GM12864 (cell line): Measurements from ENCODE around the gene MTA3.

Experiments
- DNase-seq: peaks from one replicate; pipeline ENCODE4 v3.0.0-alpha.2; 2011; ENCODE audit warnings: low read depth
- H3K4me3 ChIP-seq: 2 replicates; pipeline ENCODE4 v1.5.1; 2011; ENCODE audit warnings: mild to moderate bottlenecking, low read depth, low read length, control low read depth
- CTCF ChIP-seq: IDR thresholded peaks from 2 replicates; pipeline ENCODE4 v1.5.1; 2011; ENCODE audit warnings: low read depth, mild to moderate bottlenecking, moderate library complexity, low read length, control low read depth, inconsistent platforms; ENCODE audit errors: missing control alignments

The MTA3 gene

DNA sequence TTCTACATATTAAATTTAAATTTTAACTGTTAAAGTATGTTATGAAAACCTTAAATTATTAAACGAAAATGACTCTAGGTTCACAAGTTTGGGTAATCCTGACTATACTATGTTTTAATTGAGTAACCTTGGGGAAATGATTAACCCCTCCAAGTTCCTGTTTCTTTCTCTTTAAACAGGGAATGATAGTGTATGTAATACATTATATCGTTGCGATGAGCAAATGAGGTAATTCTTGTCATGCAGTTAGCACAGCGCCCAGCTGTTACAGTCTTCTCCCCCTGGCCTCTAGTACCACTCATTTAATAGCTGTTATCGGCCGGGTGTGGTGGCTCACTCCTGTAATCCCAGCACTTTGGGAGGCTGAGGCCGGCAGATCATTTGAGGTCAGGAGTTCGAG is 80.4 kb downstream of the MTA3 start:
- no peak overlapping the region for H3K4me3 ChIP-seq
- no peak for DNase-seq

DNA sequence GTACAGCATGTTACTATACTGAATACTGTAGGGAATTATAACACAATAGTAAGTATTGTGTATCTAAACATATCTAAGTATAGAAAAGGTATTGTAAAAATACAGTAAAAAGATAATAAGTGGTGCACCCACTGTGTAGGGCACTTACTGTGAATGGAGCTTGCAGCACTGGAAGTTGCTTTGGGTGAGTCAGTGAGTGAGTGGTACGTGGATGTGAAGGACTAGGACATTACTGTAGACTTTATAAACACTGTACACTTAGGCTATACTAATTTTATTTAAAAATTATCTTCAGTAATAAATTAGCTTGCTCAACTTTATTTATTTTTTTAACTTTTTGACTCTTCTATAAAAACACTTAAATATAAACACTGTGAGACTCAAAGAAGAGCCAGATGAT is 82.6 kb downstream of the MTA3 start:
- DNase-seq = no peak
- H3K4me3 ChIP-seq = no peak overlapping the region
- no peak for TF ChIP-seq CTCF

More for the DNA sequence above, 80.4 kb downstream of the MTA3 start:
- no peak for TF ChIP-seq CTCF

- DNase-seq = no peak
- TF ChIP-seq CTCF = no peak
- H3K4me3 ChIP-seq = no peak overlapping the region
Observed at GRCh38 chr2:42652086-42652485, 83.7 kb downstream of the MTA3 start.

GRCh38 chr2:42653039-42653438 is 84.6 kb downstream of the MTA3 start:
- TF ChIP-seq CTCF = no peak
- no peak overlapping the region for H3K4me3 ChIP-seq
- no peak for DNase-seq

GRCh38 chr2:42653908-42654445 is 85.5 kb downstream of the MTA3 start:
- no peak for TF ChIP-seq CTCF
- no peak for DNase-seq
- H3K4me3 ChIP-seq = no peak overlapping the region

DNA sequence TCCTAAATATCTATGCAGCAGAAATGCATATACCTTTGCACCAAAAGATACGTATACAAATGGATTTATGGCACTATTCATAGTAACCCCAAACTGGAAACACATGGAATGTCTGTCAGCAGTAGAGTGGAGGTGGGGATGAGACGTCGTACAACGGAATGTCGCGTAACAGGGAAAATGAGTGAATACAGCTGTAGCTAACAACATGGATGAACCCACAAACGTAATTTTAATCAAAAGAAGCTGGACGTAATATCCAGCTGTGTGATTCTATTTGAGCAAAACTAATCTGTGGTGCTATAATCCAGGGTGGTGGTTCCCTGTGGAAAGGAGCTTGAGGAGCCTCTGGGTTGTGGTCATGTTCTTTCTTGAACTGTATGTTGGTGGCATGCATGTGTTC is 89.9 kb downstream of the MTA3 start:
- TF ChIP-seq CTCF = no peak
- H3K4me3 ChIP-seq = no peak overlapping the region
- DNase-seq = no peak

GRCh38 chr2:42659609-42660008 is 91.2 kb downstream of the MTA3 start:
- no peak for TF ChIP-seq CTCF
- no peak for DNase-seq
- no peak overlapping the region for H3K4me3 ChIP-seq
